AG09319 (cell line): ENCODE data around the gene BACE1.
"Not testable (repeated sequence)": the region's sequence is repeated elsewhere in the genome, so short reads cannot be mapped to it uniquely, and the experiment has no call there.

Experiments used
- DNase-seq: peaks from one replicate; pipeline ENCODE4 v3.0.0-alpha.2; 2010; ENCODE audit warnings: low read depth; ENCODE audit errors: extremely low read depth
- CTCF ChIP-seq: IDR thresholded peaks from 2 replicates; pipeline ENCODE4 v1.5.1; 2011; ENCODE audit warnings: low read depth, mild to moderate bottlenecking, inconsistent platforms, low read length, moderate library complexity

The BACE1 gene

GRCh38 chr11:117334896-117335295 lies 18.8 kb upstream of the BACE1 start:
- TF ChIP-seq CTCF, result no peak
- DNase-seq, result no peak

- no peak for DNase-seq
- no peak for TF ChIP-seq CTCF
Observed at GRCh38 chr11:117333917-117334316, 17.9 kb upstream of the BACE1 start.

- TF ChIP-seq CTCF, result no peak
- no peak for DNase-seq
Observed at GRCh38 chr11:117332843-117333242, 16.8 kb upstream of the BACE1 start.

- DNase-seq, result no peak
- TF ChIP-seq CTCF, result no peak
Observed at GRCh38 chr11:117328375-117329010, 12.4 kb upstream of the BACE1 start.

GRCh38 chr11:117327567-117328374 lies 11.7 kb upstream of the BACE1 start, which contains the start of gene CEP164:
Gene CEP164 (plus strand): TSS chr11:117327854. CDS start chr11:117338587, 10,733 bp downstream.
- DNase-seq, result peak; percentile 94
- TF ChIP-seq CTCF, result no peak

- not testable (repeated sequence) for DNase-seq
Observed at GRCh38 chr11:117327255-117327566, 11.2 kb upstream of the BACE1 start.

- TF ChIP-seq CTCF, result no peak
- no peak for DNase-seq
Observed at GRCh38 chr11:117319214-117319840, 3.3 kb upstream of the BACE1 start.
